ENCODE data around the gene FTO.

The FTO gene

DNA sequence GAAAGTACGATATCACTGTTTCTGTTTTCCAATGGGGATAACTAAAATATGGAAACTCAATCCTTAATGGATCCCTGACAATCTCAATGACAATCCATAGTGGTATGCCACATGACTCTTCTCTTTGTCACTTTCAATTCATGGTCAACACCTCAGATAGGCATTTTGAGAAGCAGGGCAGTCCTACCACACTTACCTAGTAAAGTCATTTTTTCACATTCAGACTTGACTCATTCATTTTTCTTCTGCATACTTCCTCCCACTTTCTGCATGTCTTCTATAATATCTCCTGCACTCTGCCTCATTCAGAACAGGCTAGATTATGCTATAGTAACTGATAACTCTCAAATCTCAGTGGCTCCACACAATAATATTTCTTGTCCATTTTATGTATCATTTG is 117.5 kb downstream of the FTO start:
- Histone ChIP-seq H3K4me2 (ENCODE audit: low read depth, low read length) (no peak overlapping the region), H3K9ac (ENCODE audit: low read length) (no peak overlapping the region)

GRCh38 chr16:53821957-53822625 is 118.1 kb downstream of the FTO start:
- Histone ChIP-seq H4K20me1 (ENCODE audit: insufficient read depth, low read length) (no peaks in the 10 kb centered on the region), H3K9me3 (replicated peaks; ENCODE audit: insufficient read depth, low read length) (no peaks in the 10 kb centered on the region), H3K9ac (ENCODE audit: low read length) (no peak overlapping the region), H3K36me3 (replicated peaks; ENCODE audit: insufficient read depth, low read length) (no peaks in the 10 kb centered on the region), H3K79me2 (ENCODE audit: low read length) (no peaks in the 10 kb centered on the region), H2AFZ (ENCODE audit: low read length) (no peak overlapping the region), H3K27me3 (replicated peaks; ENCODE audit: insufficient read depth, low read length) (no peaks in the 10 kb centered on the region), H3K4me2 (ENCODE audit: low read depth, low read length) (no peak overlapping the region), H3F3A (ENCODE audit: insufficient read depth, low read length) (peaks cover 9% of the 10 kb centered on the region), H3K4me1 (ENCODE audit: low read length) (no peaks in the 10 kb centered on the region), H3K4me3 (ENCODE audit: low read length) (no peak overlapping the region), H3K27ac (ENCODE audit: low read length) (no peak overlapping the region), H3K9me2 (replicated peaks; ENCODE audit: insufficient read depth, low read length) (no peaks in the 10 kb centered on the region)
- TF ChIP-seq EZH2 (optimal IDR thresholded peaks at IDR 0.05; ENCODE audit: low read depth, low read length) (no peak), CTCF (IDR thresholded peaks at IDR 0.05; ENCODE audit: low read length) (no peak), EZH2phosphoT487 (IDR thresholded peaks at IDR 0.05; ENCODE audit: low read length) (no peak)
- no peak for DNase-seq

More for the DNA sequence above, 117.5 kb downstream of the FTO start:
- Histone ChIP-seq H2AFZ (ENCODE audit: low read length) (no peak overlapping the region), H3K27ac (ENCODE audit: low read length) (no peak overlapping the region), H3K36me3 (replicated peaks; ENCODE audit: insufficient read depth, low read length) (no peaks in the 10 kb centered on the region), H3K4me3 (ENCODE audit: low read length) (no peak overlapping the region), H3K79me2 (ENCODE audit: low read length) (no peaks in the 10 kb centered on the region), H3K4me1 (ENCODE audit: low read length) (no peaks in the 10 kb centered on the region), H3K27me3 (replicated peaks; ENCODE audit: insufficient read depth, low read length) (no peaks in the 10 kb centered on the region), H3K9me3 (replicated peaks; ENCODE audit: insufficient read depth, low read length) (no peaks in the 10 kb centered on the region), H3F3A (ENCODE audit: insufficient read depth, low read length) (peaks cover 9% of the 10 kb centered on the region), H3K9me2 (replicated peaks; ENCODE audit: insufficient read depth, low read length) (no peaks in the 10 kb centered on the region), H4K20me1 (ENCODE audit: insufficient read depth, low read length) (no peaks in the 10 kb centered on the region)
- no peak for DNase-seq
- no peak for TF ChIP-seq EZH2phosphoT487 (IDR thresholded peaks at IDR 0.05; ENCODE audit: low read length)
- no peak for TF ChIP-seq CTCF (IDR thresholded peaks at IDR 0.05; ENCODE audit: low read length)
- no peak for TF ChIP-seq EZH2 (optimal IDR thresholded peaks at IDR 0.05; ENCODE audit: low read depth, low read length)

GRCh38 chr16:53822936-53823529 is 119.1 kb downstream of the FTO start:
- Histone ChIP-seq H3K27me3 (replicated peaks; ENCODE audit: insufficient read depth, low read length) (no peaks in the 10 kb centered on the region), H3K9ac (ENCODE audit: low read length) (0 out of 2 replicates have a peak overlapping the region, but pooled peaks have one; percentile 7), H3F3A (ENCODE audit: insufficient read depth, low read length) (peaks cover 9% of the 10 kb centered on the region), H3K27ac (ENCODE audit: low read length) (peak overlapping the region; percentile 58), H3K9me2 (replicated peaks; ENCODE audit: insufficient read depth, low read length) (no peaks in the 10 kb centered on the region), H3K9me3 (replicated peaks; ENCODE audit: insufficient read depth, low read length) (no peaks in the 10 kb centered on the region), H3K79me2 (ENCODE audit: low read length) (no peaks in the 10 kb centered on the region), H3K4me3 (ENCODE audit: low read length) (peak overlapping the region; percentile 18; the same call in 1 of the 2 replicates), H4K20me1 (ENCODE audit: insufficient read depth, low read length) (no peaks in the 10 kb centered on the region), H3K36me3 (replicated peaks; ENCODE audit: insufficient read depth, low read length) (no peaks in the 10 kb centered on the region), H3K4me1 (ENCODE audit: low read length) (no peaks in the 10 kb centered on the region), H2AFZ (ENCODE audit: low read length) (no peak overlapping the region), H3K4me2 (ENCODE audit: low read depth, low read length) (peak overlapping the region; percentile 54)
- peak; percentile 68 for DNase-seq
- TF ChIP-seq EZH2 (optimal IDR thresholded peaks at IDR 0.05; ENCODE audit: low read depth, low read length) (no peak), CTCF (IDR thresholded peaks at IDR 0.05; ENCODE audit: low read length) (no peak), EZH2phosphoT487 (IDR thresholded peaks at IDR 0.05; ENCODE audit: low read length) (no peak)
